HG03521 (cell line): ENCODE data around the gene BPIFB3.
"Not testable (repeated sequence)": the region's sequence is repeated elsewhere in the genome, so short reads cannot be mapped to it uniquely, and the experiment has no call there.

Experiments
- ATAC-seq: cut with Tn5 transposase; IDR thresholded peaks from one replicate; pipeline ENCODE4 v1.9.1; 2021; ENCODE audit warnings: mild to moderate bottlenecking, moderate library complexity; ENCODE audit not compliant: unreplicated experiment

Gene BPIFB3

GRCh38 chr20:33112547-33113386 is 59.1 kb downstream of the BPIFB3 start:
- ATAC-seq: no peak

GRCh38 chr20:33113387-33113908 is 59.7 kb downstream of the BPIFB3 start:
- no peak for ATAC-seq

DNA sequence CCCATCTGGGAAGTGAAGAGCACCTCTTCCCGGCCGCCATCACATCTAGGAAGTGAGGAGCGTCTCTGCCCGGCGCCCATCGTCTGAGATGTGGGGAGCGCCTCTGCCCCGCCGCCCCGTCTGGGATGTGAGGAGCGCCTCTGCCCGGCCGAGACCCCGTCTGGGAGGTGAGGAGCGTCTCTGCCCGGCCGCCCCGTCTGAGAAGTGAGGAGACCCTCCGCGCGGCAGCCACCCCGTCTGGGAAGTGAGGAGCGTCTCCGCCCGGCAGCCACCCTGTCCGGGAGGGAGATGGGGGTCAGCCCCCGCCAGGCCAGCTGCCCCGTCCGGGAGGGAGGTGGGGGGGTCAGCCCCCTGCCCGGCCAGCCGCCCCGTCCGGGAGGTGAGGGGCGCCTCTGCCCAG is 61.8 kb downstream of the BPIFB3 start:
- not testable (repeated sequence) for ATAC-seq

GRCh38 chr20:33119725-33120720 is 66.3 kb downstream of the BPIFB3 start:
- ATAC-seq: no peak

- ATAC-seq: no peak
Observed at GRCh38 chr20:33120934-33121333, 67.2 kb downstream of the BPIFB3 start.

DNA sequence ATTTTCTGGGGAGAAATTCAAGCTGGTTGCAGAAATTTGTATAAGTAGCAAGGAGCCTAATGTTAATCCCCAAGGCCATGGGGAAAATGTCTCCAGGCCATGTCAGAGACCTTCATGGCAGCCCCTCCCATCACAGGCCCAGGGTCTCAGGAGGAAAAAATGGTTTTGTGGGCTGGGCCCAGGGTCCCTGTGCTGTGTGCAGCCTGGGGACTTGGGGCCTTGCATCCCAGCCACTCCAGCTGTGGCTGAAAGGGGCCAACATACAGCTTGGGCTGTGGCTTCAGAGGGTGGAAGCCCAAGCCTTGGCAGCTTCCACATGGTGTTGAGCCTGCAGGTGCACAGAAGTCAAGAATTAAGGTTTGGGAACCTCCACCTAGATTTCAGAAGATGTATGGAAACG is 68.6 kb downstream of the BPIFB3 start:
- not testable (repeated sequence) for ATAC-seq
